Endodermal cell (in vitro differentiated cells): ENCODE results near the gene PARD3B. TPM values are rescaled to one million over a fixed set of nuclear protein-coding genes. Genes with fewer than 3 reads are reported as not detected.
A peak's percentile ranks its signal among the peaks of the same experiment; 100 is the strongest.

Experiments
- DNase-seq: peaks from one replicate; pipeline ENCODE4 v3.0.0-alpha.2; 2017
- H3K27ac ChIP-seq: 2 replicates; pipeline ENCODE4 v1.5.1; 2013; ENCODE audit warnings: mild to moderate bottlenecking, low read depth, low read length, moderate library complexity
- H3K27me3 ChIP-seq: 2 replicates; pipeline ENCODE4 v1.6.1; 2013; ENCODE audit warnings: mild to moderate bottlenecking, low read length, moderate library complexity; ENCODE audit not compliant: insufficient read depth, control insufficient read depth, poor library complexity, severe bottlenecking
- H3K36me3 ChIP-seq: 2 replicates; pipeline ENCODE4 v1.7.0; 2013; ENCODE audit warnings: mild to moderate bottlenecking, low read length, moderate library complexity; ENCODE audit not compliant: control insufficient read depth, insufficient read depth
- H3K4me1 ChIP-seq: one replicate; pipeline ENCODE4 v1.7.0; 2013; ENCODE audit warnings: low read length; ENCODE audit not compliant: control insufficient read depth, insufficient read depth
- H3K4me3 ChIP-seq: 2 replicates; pipeline ENCODE4 v1.5.1; 2013; ENCODE audit warnings: mild to moderate bottlenecking, low read length, moderate library complexity
- H3K9ac ChIP-seq: 2 replicates; pipeline ENCODE4 v1.6.1; 2013; ENCODE audit warnings: mild to moderate bottlenecking, low read length, moderate library complexity; ENCODE audit not compliant: poor library complexity, severe bottlenecking; ENCODE audit errors: extremely low read depth
- H3K9me3 ChIP-seq: 2 replicates; pipeline ENCODE4 v1.6.1; 2013; ENCODE audit warnings: mild to moderate bottlenecking, low read length, moderate library complexity; ENCODE audit not compliant: control insufficient read depth
- H3K27ac Mint-ChIP-seq: 2 replicates; pipeline ENCODE4 v1.8.0; 2020; ENCODE audit warnings: mixed read lengths
- H3K27me3 Mint-ChIP-seq: 2 replicates; pipeline ENCODE4 v1.8.0; 2021; ENCODE audit warnings: mild to moderate bottlenecking, mixed read lengths; ENCODE audit not compliant: insufficient read depth
- H3K36me3 Mint-ChIP-seq: 2 replicates; pipeline ENCODE4 v1.8.0; 2020; ENCODE audit warnings: low read depth, mixed read lengths
- H3K4me1 Mint-ChIP-seq: 2 replicates; pipeline ENCODE4 v1.8.0; 2020; ENCODE audit warnings: mixed read lengths
- H3K4me3 Mint-ChIP-seq: 2 replicates; pipeline ENCODE4 v1.8.0; 2020; ENCODE audit warnings: mild to moderate bottlenecking, moderate library complexity, mixed read lengths
- H3K9me3 Mint-ChIP-seq: 2 replicates; pipeline ENCODE4 v1.8.0; 2020; ENCODE audit warnings: mild to moderate bottlenecking, mixed read lengths
- CTCF ChIP-seq: fragments of 200-600 bp; sonication (generic); conservative IDR thresholded peaks from 2 replicates; pipeline ENCODE4 v1.5.0; 2021; ENCODE audit warnings: antibody characterized with exemption, mild to moderate bottlenecking
- WGBS, 2 experiments: methylation state at CpG; one replicate each; pipeline versions ENCODE4 v1.1.5 to v1.1.7; 2013; ENCODE audit warnings: missing lambda C conversion rate in 2 of 2, mixed read lengths in 1 of 2; ENCODE audit not compliant: insufficient coverage in 1 of 2, insufficient read length in 1 of 2; 5-methylcytosine and 5-hydroxymethylcytosine counted together
- total RNA-seq, 2 donors: library from RNA; stranded (reverse); fragmentation: NEBNext Ultra II Directional in 1 of 2; extraction: Animal tissue kit (Norgen Biotek cat#: 25700) in 1 of 2; gene quantifications; 2 replicates in 1 of 2; 3 replicates in 1 of 2; pipeline ENCODE4 v1.2.1, GENCODE V29; 2021

PARD3B gene
- total RNA-seq, 2 donors from 2014 or later = 2.5 to 5.6 TPM

- H3K27me3 ChIP-seq = no peaks in the 10 kb centered on the region
- no peak overlapping the region for H3K27ac ChIP-seq
- H3K27me3 Mint-ChIP-seq = no peaks in the 10 kb centered on the region
- H3K4me3 ChIP-seq = no peak overlapping the region
- no peak for DNase-seq
- no peaks in the 10 kb centered on the region for H3K9me3 ChIP-seq
- H3K4me1 ChIP-seq = no peaks in the 10 kb centered on the region
- no peaks in the 10 kb centered on the region for H3K9me3 Mint-ChIP-seq
- no peak for TF ChIP-seq CTCF
- H3K9ac ChIP-seq = no peak overlapping the region
- no peak overlapping the region for H3K4me3 Mint-ChIP-seq
- no peaks in the 10 kb centered on the region for H3K36me3 ChIP-seq
- H3K36me3 Mint-ChIP-seq = peaks cover 2% of the 10 kb centered on the region
- 86% methylated on average over 1 of the region's 2 CpGs; no CpG with 5 or more reads in 1 of the 2 experiments for WGBS, 2 experiments
- H3K27ac Mint-ChIP-seq = no peak overlapping the region
- peaks cover 15% of the 10 kb centered on the region for H3K4me1 Mint-ChIP-seq
Observed at GRCh38 chr2:205259121-205259520, 713.8 kb downstream of the PARD3B start.

GRCh38 chr2:205261516-205262020 lies 716.3 kb downstream of the PARD3B start:
- H3K27me3 Mint-ChIP-seq = no peaks in the 10 kb centered on the region

GRCh38 chr2:205267323-205267722 lies 722.0 kb downstream of the PARD3B start:
- Histone ChIP-seq H3K36me3 (no peaks in the 10 kb centered on the region), H3K9me3 (no peaks in the 10 kb centered on the region), H3K9ac (no peak overlapping the region), H3K27ac (no peak overlapping the region), H3K4me1 (no peaks in the 10 kb centered on the region), H3K4me3 (no peak overlapping the region), H3K27me3 (no peaks in the 10 kb centered on the region)
- H3K9me3 Mint-ChIP-seq = no peaks in the 10 kb centered on the region
- WGBS, 2 experiments = 51 to 56% methylated on average over 2 of the region's 2 CpGs
- peak; percentile 46 for DNase-seq
- H3K36me3 Mint-ChIP-seq = no peaks in the 10 kb centered on the region
- TF ChIP-seq CTCF = no peak
- no peak overlapping the region for H3K4me3 Mint-ChIP-seq
- peaks cover 13% of the 10 kb centered on the region for H3K4me1 Mint-ChIP-seq
- H3K27ac Mint-ChIP-seq = no peak overlapping the region
- H3K27me3 Mint-ChIP-seq = no peaks in the 10 kb centered on the region

More at GRCh38 chr2:205261516-205262020, 716.3 kb downstream of the PARD3B start:
- TF ChIP-seq CTCF = no peak
- Mint-ChIP-seq H3K27ac (no peak overlapping the region), H3K4me1 (peaks cover 16% of the 10 kb centered on the region), H3K4me3 (no peak overlapping the region), H3K36me3 (no peaks in the 10 kb centered on the region), H3K9me3 (no peaks in the 10 kb centered on the region)
- H3K4me3 ChIP-seq = no peak overlapping the region
- no peaks in the 10 kb centered on the region for H3K36me3 ChIP-seq
- no peaks in the 10 kb centered on the region for H3K4me1 ChIP-seq
- no peak overlapping the region for H3K9ac ChIP-seq
- no peaks in the 10 kb centered on the region for H3K27me3 ChIP-seq
- no peaks in the 10 kb centered on the region for H3K9me3 ChIP-seq
- no peak for DNase-seq
- WGBS, 2 experiments = 91% methylated on average over 1 of the region's 1 CpG; no CpG with 5 or more reads in 1 of the 2 experiments
- H3K27ac ChIP-seq = no peak overlapping the region
